Liver (tissue), 9 donors: Measurements from ENCODE around the gene CD14. TPM values are rescaled to one million over a fixed set of nuclear protein-coding genes. Genes with fewer than 3 reads are reported as not detected.

Experiments
- DNase-seq: peaks from one replicate; pipeline ENCODE4 v3.0.0-alpha.2; 2017; ENCODE audit warnings: low spot score
- H3K27ac ChIP-seq, 2 donors: one replicate each; pipeline ENCODE4 v1.7.0; 2013; ENCODE audit warnings: inconsistent platforms in 2 of 2, low read length in 2 of 2, control low read depth in 1 of 2, low read depth in 1 of 2, mild to moderate bottlenecking in 1 of 2
- H3K27me3 ChIP-seq, 4 donors: one replicate each; pipeline versions ENCODE4 v1.6.1 to v1.7.0; 2013; ENCODE audit warnings: low read length in 3 of 4, inconsistent platforms in 1 of 4, mild to moderate bottlenecking in 1 of 4, moderate library complexity in 1 of 4; ENCODE audit not compliant: control insufficient read depth in 4 of 4, insufficient read depth in 4 of 4
- H3K36me3 ChIP-seq, 4 donors: one replicate each; pipeline versions ENCODE4 v1.6.1 to v1.7.0; 2013; ENCODE audit warnings: low read length in 3 of 4, mild to moderate bottlenecking in 3 of 4, low read depth in 1 of 4, moderate library complexity in 1 of 4; ENCODE audit not compliant: control insufficient read depth in 4 of 4, insufficient read depth in 3 of 4
- H3K4me1 ChIP-seq, 4 donors: one replicate each; pipeline versions ENCODE4 v1.6.1 to v1.7.0; 2013; ENCODE audit warnings: low read length in 3 of 4, mild to moderate bottlenecking in 3 of 4, moderate library complexity in 1 of 4; ENCODE audit not compliant: control insufficient read depth in 4 of 4, insufficient read depth in 4 of 4
- H3K4me3 ChIP-seq, 3 donors: one replicate each; pipeline versions ENCODE4 v1.6.1 to v1.7.0; 2013; ENCODE audit warnings: low read length in 3 of 3, control low read depth in 1 of 3, low read depth in 1 of 3, mild to moderate bottlenecking in 1 of 3
- H3K9ac ChIP-seq, 2 donors: one replicate each; pipeline ENCODE4 v1.7.0; 2013; ENCODE audit warnings: low read length in 2 of 2, mild to moderate bottlenecking in 2 of 2, moderate library complexity in 2 of 2, control low read depth in 1 of 2, low read depth in 1 of 2
- H3K9me3 ChIP-seq, 4 donors: one replicate each; pipeline versions ENCODE4 v1.6.1 to v1.7.0; 2013; ENCODE audit warnings: low read length in 3 of 4; ENCODE audit not compliant: control insufficient read depth in 4 of 4
- EGR1 ChIP-seq, 2 donors: IDR thresholded peaks; 2 replicates each; pipeline ENCODE4 v1.6.1; 2016 to 2018; ENCODE audit warnings: antibody characterized with exemption in 2 of 2, low read depth in 2 of 2
- FOXA1 ChIP-seq: IDR thresholded peaks from 2 replicates; pipeline ENCODE4 v1.6.1; 2016; ENCODE audit warnings: antibody characterized with exemption
- FOXA2 ChIP-seq: IDR thresholded peaks from 2 replicates; pipeline ENCODE4 v1.6.1; 2016; ENCODE audit warnings: antibody characterized with exemption
- GABPA ChIP-seq, 2 donors: IDR thresholded peaks in 1 of 2; conservative IDR thresholded peaks in 1 of 2; 2 replicates each; pipeline ENCODE4 v1.6.1; 2016; ENCODE audit warnings: antibody characterized with exemption in 2 of 2, mild to moderate bottlenecking in 1 of 2, moderate library complexity in 1 of 2
- HNF4A ChIP-seq, 2 donors: conservative IDR thresholded peaks; 2 replicates each; pipeline ENCODE4 v1.6.1; 2016; ENCODE audit warnings: antibody characterized with exemption in 2 of 2, mild to moderate bottlenecking in 2 of 2
- HNF4G ChIP-seq: IDR thresholded peaks from 2 replicates; pipeline ENCODE4 v1.6.1; 2016; ENCODE audit warnings: antibody characterized with exemption
- JUND ChIP-seq, 2 donors: IDR thresholded peaks; 2 replicates each; pipeline ENCODE4 v1.6.1; 2016; ENCODE audit warnings: antibody characterized with exemption in 2 of 2
- NR2F2 ChIP-seq: IDR thresholded peaks from 2 replicates; pipeline ENCODE4 v1.6.1; 2016; ENCODE audit warnings: antibody characterized with exemption
- RAD21 ChIP-seq, 2 donors: IDR thresholded peaks; 2 replicates each; pipeline ENCODE4 v1.6.1; 2016; ENCODE audit warnings: antibody characterized with exemption in 2 of 2, mild to moderate bottlenecking in 2 of 2
- RXRA ChIP-seq, 2 donors: IDR thresholded peaks; 2 replicates each; pipeline ENCODE4 v1.6.1; 2017 to 2018; ENCODE audit warnings: antibody characterized with exemption in 2 of 2, mild to moderate bottlenecking in 1 of 2
- SP1 ChIP-seq: IDR thresholded peaks from 2 replicates; pipeline ENCODE4 v1.6.1; 2018; ENCODE audit warnings: antibody characterized with exemption, mild to moderate bottlenecking
- TAF1 ChIP-seq: conservative IDR thresholded peaks from 2 replicates; pipeline ENCODE4 v1.6.1; 2016; ENCODE audit warnings: antibody characterized with exemption, mild to moderate bottlenecking
- YY1 ChIP-seq: IDR thresholded peaks from 2 replicates; pipeline ENCODE4 v1.6.1; 2016; ENCODE audit warnings: antibody characterized with exemption, mild to moderate bottlenecking
- WGBS: extraction: QIAGEN DNeasy Blood & Tissue Kit; methylation state at CpG from one replicate; pipeline ENCODE4 v1.1.7; 2013; 5-methylcytosine and 5-hydroxymethylcytosine counted together
- polyA plus RNA-seq, 2 donors: library from polyadenylated mRNA; stranded (reverse) in 1 of 2; unstranded in 1 of 2; fragments of 200-250 nt in 1 of 2; fragments of >200 nt in 1 of 2; fragmentation: Nextera tagmentation in 1 of 2; extraction: Ambion mirVana in 1 of 2; gene quantifications; one replicate each; pipeline versions ENCODE4 v1.2.1 to v1.2.3, GENCODE V29; 2013 to 2015
- total RNA-seq, 2 donors: library from RNA; depleted of rRNA; stranded (reverse); fragments of >200 nt; gene quantifications; one replicate each; pipeline ENCODE4 v1.2.3, GENCODE V29; 2014
- TF ChIP-seq, protein P1 (sequence below): fragments of 150-350 bp; IDR thresholded peaks from 2 replicates; pipeline ENCODE4 v1.5.1; 2017; ENCODE audit warnings: improper control_type of control experiment, low read depth, low read length; ENCODE audit not compliant: missing input control
- TF ChIP-seq, protein P2 (sequence below): IDR thresholded peaks from 2 replicates; pipeline ENCODE4 v1.6.1; 2016; ENCODE audit warnings: antibody characterized with exemption
- TF ChIP-seq, protein P3 (sequence below): IDR thresholded peaks from 2 replicates; pipeline ENCODE4 v1.6.1; 2016; ENCODE audit warnings: antibody characterized with exemption
- TF ChIP-seq, protein P4 (sequence below): IDR thresholded peaks from 2 replicates; pipeline ENCODE4 v1.6.1; 2016; ENCODE audit warnings: antibody characterized with exemption
- TF ChIP-seq, protein P5 (sequence below): IDR thresholded peaks from 2 replicates; pipeline ENCODE4 v1.6.1; 2016; ENCODE audit warnings: antibody characterized with exemption, mild to moderate bottlenecking
- donor health status: healthy.
- donor health status: healthy.
- donor health status: healthy.
- donor health status: healthy.
- donor health status: healthy.

CD14 gene
- total and polyA plus RNA-seq, 4 donors, result 61.0 to 343 (median 287) TPM

DNA sequence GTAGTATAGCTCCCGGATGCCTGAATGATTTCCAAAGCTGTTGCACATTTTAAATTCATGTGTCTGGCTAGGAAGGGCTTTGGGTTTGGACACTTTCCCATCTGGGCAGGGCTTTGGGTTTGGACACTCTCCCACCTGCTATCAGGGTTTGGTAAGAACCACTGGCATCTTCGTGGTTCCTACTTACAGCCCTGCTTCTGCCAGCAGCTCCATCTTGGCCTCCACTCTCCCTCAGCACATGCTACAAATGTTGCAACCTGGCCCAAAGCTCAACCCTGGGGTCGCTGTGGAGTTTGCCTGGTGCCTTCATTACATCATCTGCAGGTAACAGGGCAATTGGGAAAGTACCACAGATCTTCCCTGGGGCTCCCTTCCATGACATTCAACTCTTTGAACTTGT, 9.7 kb upstream of the CD14 start:
- Histone ChIP-seq H3K9ac (no peak overlapping the region), H3K27ac (no peak overlapping the region), H3K4me1 (peaks cover 0 to 45% (median 36%) of the 10 kb centered on the region in 4 donors), H3K36me3 (peaks cover 0 to 25% (median 14%) of the 10 kb centered on the region in 4 donors), H3K9me3 (no peaks in the 10 kb centered on the region), H3K4me3 (no peak overlapping the region), H3K27me3 (no peaks in the 10 kb centered on the region)
- DNase-seq, result no peak
- TF ChIP-seq HNF4A (conservative IDR thresholded peaks at IDR 0.05) (peak; percentile 61 to 68), FOXA1 (no peak), YY1 (no peak), NR2F2 (no peak), EGR1 (IDR thresholded peaks at IDR 0.05; ENCODE audit: low read depth in 2 of 2) (no peak), JUND (IDR thresholded peaks at IDR 0.05) (peak in 1 of 2 donors; percentile 20), SP1 (no peak), TAF1 (no peak), RXRA (IDR thresholded peaks at IDR 0.05) (peak; percentile 78 to 81), RAD21 (IDR thresholded peaks at IDR 0.05) (no peak), HNF4G (no peak), FOXA2 (no peak), GABPA (IDR thresholded peaks at IDR 0.05 in 1 of 2, conservative IDR thresholded peaks at IDR 0.05 in 1 of 2) (no peak)
- TF ChIP-seq, protein P1, sequence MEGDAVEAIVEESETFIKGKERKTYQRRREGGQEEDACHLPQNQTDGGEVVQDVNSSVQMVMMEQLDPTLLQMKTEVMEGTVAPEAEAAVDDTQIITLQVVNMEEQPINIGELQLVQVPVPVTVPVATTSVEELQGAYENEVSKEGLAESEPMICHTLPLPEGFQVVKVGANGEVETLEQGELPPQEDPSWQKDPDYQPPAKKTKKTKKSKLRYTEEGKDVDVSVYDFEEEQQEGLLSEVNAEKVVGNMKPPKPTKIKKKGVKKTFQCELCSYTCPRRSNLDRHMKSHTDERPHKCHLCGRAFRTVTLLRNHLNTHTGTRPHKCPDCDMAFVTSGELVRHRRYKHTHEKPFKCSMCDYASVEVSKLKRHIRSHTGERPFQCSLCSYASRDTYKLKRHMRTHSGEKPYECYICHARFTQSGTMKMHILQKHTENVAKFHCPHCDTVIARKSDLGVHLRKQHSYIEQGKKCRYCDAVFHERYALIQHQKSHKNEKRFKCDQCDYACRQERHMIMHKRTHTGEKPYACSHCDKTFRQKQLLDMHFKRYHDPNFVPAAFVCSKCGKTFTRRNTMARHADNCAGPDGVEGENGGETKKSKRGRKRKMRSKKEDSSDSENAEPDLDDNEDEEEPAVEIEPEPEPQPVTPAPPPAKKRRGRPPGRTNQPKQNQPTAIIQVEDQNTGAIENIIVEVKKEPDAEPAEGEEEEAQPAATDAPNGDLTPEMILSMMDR, result no peak
- TF ChIP-seq, protein P2, sequence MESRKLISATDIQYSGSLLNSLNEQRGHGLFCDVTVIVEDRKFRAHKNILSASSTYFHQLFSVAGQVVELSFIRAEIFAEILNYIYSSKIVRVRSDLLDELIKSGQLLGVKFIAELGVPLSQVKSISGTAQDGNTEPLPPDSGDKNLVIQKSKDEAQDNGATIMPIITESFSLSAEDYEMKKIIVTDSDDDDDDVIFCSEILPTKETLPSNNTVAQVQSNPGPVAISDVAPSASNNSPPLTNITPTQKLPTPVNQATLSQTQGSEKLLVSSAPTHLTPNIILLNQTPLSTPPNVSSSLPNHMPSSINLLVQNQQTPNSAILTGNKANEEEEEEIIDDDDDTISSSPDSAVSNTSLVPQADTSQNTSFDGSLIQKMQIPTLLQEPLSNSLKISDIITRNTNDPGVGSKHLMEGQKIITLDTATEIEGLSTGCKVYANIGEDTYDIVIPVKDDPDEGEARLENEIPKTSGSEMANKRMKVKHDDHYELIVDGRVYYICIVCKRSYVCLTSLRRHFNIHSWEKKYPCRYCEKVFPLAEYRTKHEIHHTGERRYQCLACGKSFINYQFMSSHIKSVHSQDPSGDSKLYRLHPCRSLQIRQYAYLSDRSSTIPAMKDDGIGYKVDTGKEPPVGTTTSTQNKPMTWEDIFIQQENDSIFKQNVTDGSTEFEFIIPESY, result no peak
- TF ChIP-seq, protein P3, sequence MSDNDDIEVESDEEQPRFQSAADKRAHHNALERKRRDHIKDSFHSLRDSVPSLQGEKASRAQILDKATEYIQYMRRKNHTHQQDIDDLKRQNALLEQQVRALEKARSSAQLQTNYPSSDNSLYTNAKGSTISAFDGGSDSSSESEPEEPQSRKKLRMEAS, result peak; percentile 58
- TF ChIP-seq, protein P4, sequence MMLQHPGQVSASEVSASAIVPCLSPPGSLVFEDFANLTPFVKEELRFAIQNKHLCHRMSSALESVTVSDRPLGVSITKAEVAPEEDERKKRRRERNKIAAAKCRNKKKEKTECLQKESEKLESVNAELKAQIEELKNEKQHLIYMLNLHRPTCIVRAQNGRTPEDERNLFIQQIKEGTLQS, result peak; percentile 61
- TF ChIP-seq, protein P5, sequence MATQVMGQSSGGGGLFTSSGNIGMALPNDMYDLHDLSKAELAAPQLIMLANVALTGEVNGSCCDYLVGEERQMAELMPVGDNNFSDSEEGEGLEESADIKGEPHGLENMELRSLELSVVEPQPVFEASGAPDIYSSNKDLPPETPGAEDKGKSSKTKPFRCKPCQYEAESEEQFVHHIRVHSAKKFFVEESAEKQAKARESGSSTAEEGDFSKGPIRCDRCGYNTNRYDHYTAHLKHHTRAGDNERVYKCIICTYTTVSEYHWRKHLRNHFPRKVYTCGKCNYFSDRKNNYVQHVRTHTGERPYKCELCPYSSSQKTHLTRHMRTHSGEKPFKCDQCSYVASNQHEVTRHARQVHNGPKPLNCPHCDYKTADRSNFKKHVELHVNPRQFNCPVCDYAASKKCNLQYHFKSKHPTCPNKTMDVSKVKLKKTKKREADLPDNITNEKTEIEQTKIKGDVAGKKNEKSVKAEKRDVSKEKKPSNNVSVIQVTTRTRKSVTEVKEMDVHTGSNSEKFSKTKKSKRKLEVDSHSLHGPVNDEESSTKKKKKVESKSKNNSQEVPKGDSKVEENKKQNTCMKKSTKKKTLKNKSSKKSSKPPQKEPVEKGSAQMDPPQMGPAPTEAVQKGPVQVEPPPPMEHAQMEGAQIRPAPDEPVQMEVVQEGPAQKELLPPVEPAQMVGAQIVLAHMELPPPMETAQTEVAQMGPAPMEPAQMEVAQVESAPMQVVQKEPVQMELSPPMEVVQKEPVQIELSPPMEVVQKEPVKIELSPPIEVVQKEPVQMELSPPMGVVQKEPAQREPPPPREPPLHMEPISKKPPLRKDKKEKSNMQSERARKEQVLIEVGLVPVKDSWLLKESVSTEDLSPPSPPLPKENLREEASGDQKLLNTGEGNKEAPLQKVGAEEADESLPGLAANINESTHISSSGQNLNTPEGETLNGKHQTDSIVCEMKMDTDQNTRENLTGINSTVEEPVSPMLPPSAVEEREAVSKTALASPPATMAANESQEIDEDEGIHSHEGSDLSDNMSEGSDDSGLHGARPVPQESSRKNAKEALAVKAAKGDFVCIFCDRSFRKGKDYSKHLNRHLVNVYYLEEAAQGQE, result no peak
- WGBS, result 39% methylated on average over 3 of the region's 3 CpGs
